ENCODE measurements around the gene SLC2A8.

DNA sequence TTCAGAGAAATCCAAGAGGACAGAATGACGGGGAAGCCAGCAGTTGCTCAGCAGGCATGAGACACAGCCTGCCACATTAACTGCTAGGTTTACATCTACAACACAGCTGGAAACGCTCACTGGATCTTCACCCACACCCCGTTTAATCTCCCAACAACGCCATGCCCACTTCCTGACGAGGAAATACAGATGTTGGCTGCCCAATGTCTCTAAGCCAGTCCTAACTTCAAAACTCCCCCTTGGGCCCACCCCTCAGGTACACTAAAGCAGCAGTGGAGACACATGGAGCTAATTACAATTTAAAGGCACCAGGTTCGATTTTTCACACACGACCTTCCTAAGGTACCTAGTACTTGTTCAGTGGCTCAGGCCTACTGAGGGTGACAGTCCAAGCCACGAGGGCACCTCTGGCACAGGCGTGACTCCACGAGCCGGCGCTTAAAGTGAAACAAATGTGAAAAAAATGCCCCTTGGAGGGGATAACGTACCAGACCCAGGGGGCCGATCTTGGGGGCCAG, 53.3 kb downstream of the SLC2A8 start:
- no peak for TF ChIP-seq CTCF (IDR thresholded peaks at IDR 0.05)
- no peak for TF ChIP-seq POLR2A (IDR thresholded peaks at IDR 0.05)
- TF ChIP-seq EP300 (IDR thresholded peaks at IDR 0.05), result no peak

Data from ovary (tissue), 3 donors.